ENCODE data around the gene KDM2B. TPM values are rescaled to one million over a fixed set of nuclear protein-coding genes. Genes with fewer than 3 reads are reported as not detected.

The KDM2B gene
- total and polyA plus RNA-seq, 2 donors (not counting 3 experiments of a cell fraction or from before 2014, with no cell fraction given) = 26.8 to 37.3 TPM

GRCh38 chr12:121537814-121538698 lies 42.8 kb downstream of the KDM2B start:
- dilution Hi-C loops (cut with MboI; ENCODE audit: extremely low pct_ligation_motif_present, low sequenced_read_pairs) = no loop called here
- no peaks in the 10 kb centered on the region for H3K9me1 ChIP-seq (replicated peaks; ENCODE audit: control insufficient read depth, extremely low read depth, insufficient read depth, low read length)
- TF ChIP-seq EZH2 (IDR thresholded peaks at IDR 0.05; ENCODE audit: borderline replicate concordance, low read depth, low read length, severe bottlenecking) = no peak
- no peak for TF ChIP-seq JUN (IDR thresholded peaks at IDR 0.05; ENCODE audit: borderline replicate concordance, insufficient read depth, insufficient read length, low read depth)
- no peak for TF ChIP-seq POLR2A (IDR thresholded peaks at IDR 0.05; ENCODE audit: low read depth, low read length)
- no peak for TF ChIP-seq MAX (IDR thresholded peaks at IDR 0.05; ENCODE audit: insufficient read depth, insufficient read length)
- TF ChIP-seq FOS (IDR thresholded peaks at IDR 0.05; ENCODE audit: borderline replicate concordance, insufficient read depth, low read length) = no peak
- TF ChIP-seq POLR2AphosphoS5 (IDR thresholded peaks at IDR 0.05; ENCODE audit: insufficient read depth, low read depth, low read length) = no peak
- no peak for TF ChIP-seq GATA2 (IDR thresholded peaks at IDR 0.05; ENCODE audit: insufficient read depth, insufficient read length, low read depth, low read length)
- no peak for TF ChIP-seq MYC (IDR thresholded peaks at IDR 0.05; ENCODE audit: low read depth, low read length)
- no peak for TF ChIP-seq CTCF (IDR thresholded peaks at IDR 0.05; ENCODE audit: extremely low read depth in 1 of 2, insufficient read depth in 1 of 2, low read depth in 1 of 2, low read length in 2 of 2)
- no peaks in the 10 kb centered on the region for H4K20me1 ChIP-seq (replicated peaks; ENCODE audit: control insufficient read depth, extremely low read depth, insufficient read depth, low read length)
- peak; percentile 12 for DNase-seq (ENCODE audit: low read depth, low spot score)
- intact Hi-C loops (cut with micrococcal nuclease) = loop anchor here (2.0 kb wide), 1 partner anchor 37 kb away; no protein-coding TSS in a partner anchor
- ChIA-PET POLR2A (interaction anchor here (0.5 kb wide), 1 partner anchor 1102 kb away, joined by 5 read pairs; no protein-coding TSS in a partner anchor), CTCF (interaction anchor here (1.3 to 2.5 kb wide), 4 partner anchors 14 to 131 kb away, joined by 6 to 14 read pairs (median 11); partner anchors contain the start of genes MORN3 and ORAI1)
- peaks cover 20% of the 10 kb centered on the region for H3K4me1 ChIP-seq (ENCODE audit: control insufficient read depth, extremely low read depth, insufficient read depth, low read length)
- peaks cover 0 to 2% of the 10 kb centered on the region in 2 experiments for H3K36me3 ChIP-seq (ENCODE audit: control insufficient read depth in 2 of 2, extremely low read depth in 1 of 2, insufficient read depth in 2 of 2, low read length in 2 of 2)
- H3K27ac ChIP-seq (ENCODE audit: insufficient read depth, low read depth, low read length) = no peak overlapping the region
- no peaks in the 10 kb centered on the region for H3K79me2 ChIP-seq (ENCODE audit: control insufficient read depth, insufficient read depth, low read length)
- BruUV-seq (replicated peaks) = no TSS peak
- no peaks in the 10 kb centered on the region for H3K27me3 ChIP-seq (ENCODE audit: control insufficient read depth in 2 of 2, insufficient read depth in 2 of 2, low read length in 2 of 2)
- H2AFZ ChIP-seq (ENCODE audit: low read depth, low read length) = peak overlapping the region; percentile 75
- H3K4me3 ChIP-seq (replicated peaks in 1 of 3; ENCODE audit: insufficient read depth in 1 of 3, low read depth in 1 of 3, low read length in 3 of 3) = peak overlapping the region; percentile 38 to 63 (median 56)
- peak overlapping the region; percentile 45 for H3K4me2 ChIP-seq (ENCODE audit: insufficient read depth, low read length)
- no peak for FAIRE-seq
- peak overlapping the region; percentile 41 for H3K9ac ChIP-seq (replicated peaks; ENCODE audit: extremely low read depth, insufficient read depth, low read length)
- H3K9me3 ChIP-seq (replicated peaks; ENCODE audit: control insufficient read depth, insufficient read depth, low read length) = no peaks in the 10 kb centered on the region
